CD4-positive, alpha-beta memory T cell (primary cell): ENCODE results near the gene TPRG1L. TPM values are rescaled to one million over a fixed set of nuclear protein-coding genes. Genes with fewer than 3 reads are reported as not detected.

Experiments used
- CTCF ChIA-PET: fragments of 350-600 bp; sonication (Branson Sonifier 250); formaldehyde crosslinking; loops from one replicate; lab custom pipeline; 2021; ENCODE audit warnings: inconsistent platforms; ENCODE audit not compliant: partially characterized antibody; lab: Charles Lee
- POLR2A ChIA-PET: fragments of 350-600 bp; sonication (Branson Sonifier 250); formaldehyde crosslinking; loops from one replicate; lab custom pipeline; 2021; ENCODE audit not compliant: partially characterized antibody; lab: Charles Lee
- DNase-seq, 5 donors: peaks; one replicate each; pipeline versions ENCODE4 v3.0.0 to v3.0.0-alpha.2; 2020 to 2022; ENCODE audit warnings: mixed read lengths in 1 of 5
- H3K27ac ChIP-seq: one replicate; pipeline ENCODE4 v1.7.0; 2013; ENCODE audit warnings: low read depth, low read length
- H3K27me3 ChIP-seq: 2 replicates; pipeline ENCODE4 v1.7.0; 2013; ENCODE audit warnings: mild to moderate bottlenecking, low read length, moderate library complexity; ENCODE audit not compliant: insufficient read depth
- H3K36me3 ChIP-seq: 2 replicates; pipeline ENCODE4 v1.7.0; 2013; ENCODE audit warnings: mild to moderate bottlenecking, low read length, moderate library complexity; ENCODE audit not compliant: insufficient read depth
- H3K4me1 ChIP-seq: 2 replicates; pipeline ENCODE4 v1.7.0; 2013; ENCODE audit warnings: mild to moderate bottlenecking, low read length, moderate library complexity; ENCODE audit not compliant: insufficient read depth
- H3K4me3 ChIP-seq, 2 donors: one replicate each; pipeline ENCODE4 v1.7.0; 2013; ENCODE audit warnings: low read length in 2 of 2, mild to moderate bottlenecking in 1 of 2
- H3K9me3 ChIP-seq, 2 donors: one replicate each; pipeline ENCODE4 v1.7.0; 2013; ENCODE audit warnings: low read length in 2 of 2, control low read depth in 1 of 2; ENCODE audit not compliant: control insufficient read depth in 1 of 2
- H3K27ac Mint-ChIP-seq, 7 donors: one replicate each; pipeline ENCODE4 v1.8.0; 2020 to 2021; ENCODE audit warnings: mixed read lengths in 7 of 7, mild to moderate bottlenecking in 6 of 7, inconsistent platforms in 3 of 7, moderate library complexity in 3 of 7
- H3K27me3 Mint-ChIP-seq, 2 donors: one replicate each; pipeline ENCODE4 v1.8.0; 2020 to 2021; ENCODE audit warnings: mixed read lengths in 2 of 2
- H3K36me3 Mint-ChIP-seq, 2 donors: one replicate each; pipeline ENCODE4 v1.8.0; 2020 to 2021; ENCODE audit warnings: mixed read lengths in 2 of 2, inconsistent platforms in 1 of 2, mild to moderate bottlenecking in 1 of 2
- H3K4me1 Mint-ChIP-seq, 4 donors: one replicate each; pipeline ENCODE4 v1.8.0; 2020 to 2021; ENCODE audit warnings: mixed read lengths in 4 of 4, mild to moderate bottlenecking in 1 of 4
- H3K4me3 Mint-ChIP-seq, 8 donors: one replicate each; pipeline ENCODE4 v1.8.0; 2020 to 2021; ENCODE audit warnings: mixed read lengths in 8 of 8, mild to moderate bottlenecking in 7 of 8, moderate library complexity in 6 of 8, inconsistent platforms in 3 of 8
- H3K9me3 Mint-ChIP-seq, 8 donors: one replicate each; pipeline ENCODE4 v1.8.0; 2020 to 2021; ENCODE audit warnings: mixed read lengths in 8 of 8, mild to moderate bottlenecking in 5 of 8, inconsistent platforms in 3 of 8, moderate library complexity in 1 of 8
- intact Hi-C: fragments of 100-400 bp; cut with micrococcal nuclease; formaldehyde crosslinking; loops from one replicate; pipeline ENCODE4 v1.15.1; 2023
- polyA plus RNA-seq, 2 donors: library from polyadenylated mRNA; unstranded; fragments of 300-500 nt; fragmentation: Illumina TruSeq; gene quantifications; one replicate each; pipeline ENCODE4 v1.2.3, GENCODE V29; 2021
- total RNA-seq, 2 experiments: library from RNA; stranded (reverse); gene quantifications; one replicate each; pipeline ENCODE4 v1.2.3, GENCODE V29; 2021

The TPRG1L gene
- total and polyA plus RNA-seq, 4 experiments from 2014 or later = 41.4 to 59.5 (median 52.2) TPM

DNA sequence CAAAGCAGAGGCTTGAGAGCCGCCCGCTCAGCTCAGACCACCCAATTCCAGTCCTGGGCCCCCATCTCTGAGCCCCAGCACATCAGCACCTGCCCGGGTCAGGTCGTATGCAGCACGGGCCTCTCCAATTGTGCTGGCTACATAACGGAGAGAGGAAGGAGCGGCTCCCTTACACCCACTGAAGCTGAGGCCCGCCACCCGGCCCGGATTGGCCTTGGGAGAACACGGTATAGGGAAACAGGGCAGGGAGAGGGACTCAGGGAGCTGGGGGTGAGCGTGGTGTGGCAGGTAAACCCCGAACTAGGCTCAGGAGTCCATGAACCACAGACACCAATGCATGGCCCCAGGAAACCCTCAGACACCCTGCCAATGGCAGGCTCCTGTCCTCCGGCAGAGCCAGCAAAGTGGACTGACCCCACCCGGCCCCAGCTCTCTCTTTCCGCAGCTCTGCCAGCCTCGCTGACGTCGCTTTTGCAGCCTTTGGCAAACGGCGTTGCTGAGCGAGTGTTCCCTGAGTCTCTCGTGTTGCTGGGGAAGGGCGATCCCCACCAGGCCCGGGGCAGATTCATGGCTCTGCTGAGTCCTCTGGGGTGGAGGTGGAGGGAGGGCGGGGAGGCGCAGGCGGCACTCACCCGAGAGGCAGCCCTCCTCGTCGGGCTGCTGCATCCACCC, 30.0 kb upstream of the TPRG1L start:
- H3K4me1 ChIP-seq = peaks cover 20% of the 10 kb centered on the region
- no peaks in the 10 kb centered on the region for H3K27me3 Mint-ChIP-seq
- peaks cover 8 to 17% (median 13%) of the 10 kb centered on the region in 4 donors for H3K4me1 Mint-ChIP-seq
- H3K4me3 ChIP-seq = no peak overlapping the region
- H3K9me3 Mint-ChIP-seq = no peaks in the 10 kb centered on the region
- H3K27ac ChIP-seq = no peak overlapping the region
- POLR2A ChIA-PET = no interaction called here
- H3K36me3 ChIP-seq = no peaks in the 10 kb centered on the region
- H3K27ac Mint-ChIP-seq = no peak overlapping the region
- H3K27me3 ChIP-seq = no peaks in the 10 kb centered on the region
- H3K9me3 ChIP-seq = no peaks in the 10 kb centered on the region
- no peak for DNase-seq
- no peak overlapping the region for H3K4me3 Mint-ChIP-seq
- no peaks in the 10 kb centered on the region for H3K36me3 Mint-ChIP-seq
- CTCF ChIA-PET = no interaction called here
- intact Hi-C loops = no loop called here

DNA sequence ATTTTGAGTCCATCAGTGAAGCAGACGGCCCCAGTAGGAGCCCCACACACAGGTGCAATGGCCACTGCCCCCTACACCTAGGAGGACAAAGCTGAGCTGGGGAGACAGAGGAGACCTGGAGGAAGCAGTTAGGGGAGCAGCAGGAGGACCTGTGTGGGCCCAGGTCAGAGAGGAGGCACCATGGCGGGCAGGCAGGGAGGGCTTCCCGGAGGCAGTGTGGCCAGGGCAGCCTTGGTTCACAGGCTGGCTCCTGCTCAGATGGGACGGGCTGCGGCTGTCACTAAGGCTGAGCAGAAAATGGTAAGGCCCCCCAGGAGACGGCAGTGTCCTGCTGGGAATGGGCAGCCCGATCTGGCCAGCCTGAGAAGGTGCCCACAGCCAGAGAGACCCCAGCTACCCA, 28.9 kb upstream of the TPRG1L start:
- Mint-ChIP-seq H3K27ac (no peak overlapping the region), H3K4me1 (peaks cover 8 to 17% (median 13%) of the 10 kb centered on the region in 4 donors), H3K9me3 (no peaks in the 10 kb centered on the region), H3K27me3 (no peaks in the 10 kb centered on the region), H3K4me3 (no peak overlapping the region), H3K36me3 (no peaks in the 10 kb centered on the region)
- H3K36me3 ChIP-seq = no peaks in the 10 kb centered on the region
- no peak for DNase-seq
- H3K27me3 ChIP-seq = no peaks in the 10 kb centered on the region
- peaks cover 20% of the 10 kb centered on the region for H3K4me1 ChIP-seq
- ChIA-PET CTCF (interaction anchor here (1.8 kb wide), 1 partner anchor 23 kb away, joined by 7 read pairs; no protein-coding TSS in a partner anchor), POLR2A (no interaction called here)
- no peak overlapping the region for H3K27ac ChIP-seq
- H3K9me3 ChIP-seq = no peaks in the 10 kb centered on the region
- no peak overlapping the region for H3K4me3 ChIP-seq
- intact Hi-C loops = no loop called here

DNA sequence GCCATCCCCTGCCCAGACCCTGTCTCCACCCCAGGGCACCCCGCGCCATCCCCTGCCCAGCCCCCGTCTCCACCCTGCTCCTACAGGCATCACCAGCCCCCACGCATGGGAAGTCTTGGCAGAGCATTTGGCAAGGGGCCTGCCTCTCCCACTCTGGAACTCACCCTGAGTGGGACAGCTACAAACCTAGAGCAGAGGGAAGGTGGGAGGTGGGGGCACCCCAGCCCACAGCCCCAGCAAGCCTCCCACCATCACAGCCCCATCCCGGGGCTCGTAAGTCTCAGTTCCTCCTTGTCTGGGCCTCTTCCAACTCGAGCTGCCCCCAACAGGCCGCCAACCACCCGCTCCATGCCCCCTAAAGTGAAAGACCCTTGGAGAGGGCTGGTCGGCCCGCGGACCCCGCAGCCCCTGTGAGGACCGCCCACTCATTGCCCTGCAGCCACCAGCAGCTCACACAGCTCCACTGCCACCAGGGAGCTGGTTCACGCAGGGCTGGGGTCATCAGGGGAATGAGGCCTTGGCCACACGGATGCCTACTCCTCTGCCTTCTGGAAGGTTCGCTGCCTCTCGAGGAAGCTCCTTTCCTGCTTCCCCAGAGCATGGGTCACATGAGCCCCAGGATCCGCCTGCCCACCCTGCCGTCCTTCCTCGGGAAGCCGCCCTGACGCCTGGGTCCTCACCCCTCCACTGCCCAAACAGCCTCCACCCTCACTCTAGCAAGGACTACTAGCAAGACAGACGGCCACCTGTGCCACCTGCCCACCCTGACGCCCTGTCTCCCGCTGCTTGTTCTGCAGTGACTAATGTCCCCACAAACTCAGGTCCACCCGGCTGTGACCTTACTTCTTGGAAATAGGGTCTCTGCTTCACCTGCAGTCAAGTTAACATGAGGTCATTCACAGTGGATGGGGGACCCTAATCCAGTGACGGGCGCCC, 27.9 kb upstream of the TPRG1L start:
- no peak for DNase-seq
- no peaks in the 10 kb centered on the region for H3K9me3 ChIP-seq
- Mint-ChIP-seq H3K27ac (peak overlapping the region in 4 of 7 donors; percentile 22 to 70 (median 32)), H3K4me3 (peak overlapping the region; percentile 49 to 88 (median 78)), H3K27me3 (no peaks in the 10 kb centered on the region), H3K36me3 (no peaks in the 10 kb centered on the region), H3K4me1 (peaks cover 8 to 17% (median 13%) of the 10 kb centered on the region in 4 donors), H3K9me3 (no peaks in the 10 kb centered on the region)
- no peaks in the 10 kb centered on the region for H3K36me3 ChIP-seq
- CTCF ChIA-PET = interaction anchor here (1.8 kb wide), 1 partner anchor 22 kb away, joined by 7 read pairs; no protein-coding TSS in a partner anchor
- H3K4me1 ChIP-seq = peaks cover 20% of the 10 kb centered on the region
- no peak overlapping the region for H3K4me3 ChIP-seq
- intact Hi-C loops = loop anchor here (1.0 kb wide), 1 partner anchor 14 kb away; the partner anchor contains the start of gene MEGF6
- no peaks in the 10 kb centered on the region for H3K27me3 ChIP-seq
- H3K27ac ChIP-seq = no peak overlapping the region
- POLR2A ChIA-PET = no interaction called here

- Mint-ChIP-seq H3K9me3 (no peaks in the 10 kb centered on the region), H3K36me3 (no peaks in the 10 kb centered on the region), H3K4me1 (peaks cover 8 to 17% (median 13%) of the 10 kb centered on the region in 4 donors), H3K27me3 (no peaks in the 10 kb centered on the region), H3K27ac (peak overlapping the region in 6 of 7 donors; percentile 22 to 70 (median 50)), H3K4me3 (peak overlapping the region; percentile 71 to 88 (median 78))
- ChIA-PET POLR2A (no interaction called here), CTCF (interaction anchor here (1.8 kb wide), 1 partner anchor 21 kb away, joined by 7 read pairs; no protein-coding TSS in a partner anchor)
- H3K4me1 ChIP-seq = peaks cover 20% of the 10 kb centered on the region
- no peaks in the 10 kb centered on the region for H3K27me3 ChIP-seq
- intact Hi-C loops = loop anchor here (1.0 kb wide), 1 partner anchor 14 kb away; the partner anchor contains the start of gene MEGF6
- H3K36me3 ChIP-seq = no peaks in the 10 kb centered on the region
- no peak overlapping the region for H3K4me3 ChIP-seq
- DNase-seq = peak in 1 of 5 donors; percentile 18
- no peak overlapping the region for H3K27ac ChIP-seq
- no peaks in the 10 kb centered on the region for H3K9me3 ChIP-seq
Observed at GRCh38 chr1:3597599-3597964, 27.2 kb upstream of the TPRG1L start.

DNA sequence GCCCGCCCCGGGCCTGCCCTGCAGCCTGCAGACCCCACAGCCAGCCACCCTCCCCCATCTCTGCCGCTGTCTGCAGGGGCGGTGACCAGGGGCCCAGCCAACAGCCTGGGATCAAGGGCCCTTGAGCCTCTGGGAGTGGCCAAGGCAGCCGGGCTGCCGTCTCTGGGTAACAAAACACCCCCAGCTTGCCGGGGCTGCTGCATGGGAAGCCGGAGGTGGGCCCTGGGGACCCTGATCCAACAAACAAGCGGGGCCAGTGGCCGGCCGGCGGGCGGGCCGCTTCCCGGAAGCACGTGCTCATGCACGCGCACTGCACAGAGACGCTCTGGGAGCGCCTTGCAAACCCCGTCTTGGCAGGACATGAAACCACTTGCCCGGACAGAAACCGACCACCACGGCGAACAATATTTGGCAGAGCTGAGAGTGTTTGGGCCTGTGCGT, 26.7 kb upstream of the TPRG1L start:
- Histone ChIP-seq H3K9me3 (no peaks in the 10 kb centered on the region), H3K27me3 (no peaks in the 10 kb centered on the region), H3K27ac (no peak overlapping the region), H3K4me1 (peaks cover 20% of the 10 kb centered on the region), H3K4me3 (no peak overlapping the region), H3K36me3 (no peaks in the 10 kb centered on the region)
- ChIA-PET CTCF (no interaction called here), POLR2A (no interaction called here)
- intact Hi-C loops = no loop called here
- no peak for DNase-seq
- Mint-ChIP-seq H3K27ac (peak overlapping the region in 1 of 7 donors; percentile 38), H3K9me3 (no peaks in the 10 kb centered on the region), H3K36me3 (no peaks in the 10 kb centered on the region), H3K4me3 (peak overlapping the region in 6 of 8 donors; percentile 36 to 88 (median 81)), H3K27me3 (no peaks in the 10 kb centered on the region), H3K4me1 (peaks cover 8 to 17% (median 13%) of the 10 kb centered on the region in 4 donors)

DNA sequence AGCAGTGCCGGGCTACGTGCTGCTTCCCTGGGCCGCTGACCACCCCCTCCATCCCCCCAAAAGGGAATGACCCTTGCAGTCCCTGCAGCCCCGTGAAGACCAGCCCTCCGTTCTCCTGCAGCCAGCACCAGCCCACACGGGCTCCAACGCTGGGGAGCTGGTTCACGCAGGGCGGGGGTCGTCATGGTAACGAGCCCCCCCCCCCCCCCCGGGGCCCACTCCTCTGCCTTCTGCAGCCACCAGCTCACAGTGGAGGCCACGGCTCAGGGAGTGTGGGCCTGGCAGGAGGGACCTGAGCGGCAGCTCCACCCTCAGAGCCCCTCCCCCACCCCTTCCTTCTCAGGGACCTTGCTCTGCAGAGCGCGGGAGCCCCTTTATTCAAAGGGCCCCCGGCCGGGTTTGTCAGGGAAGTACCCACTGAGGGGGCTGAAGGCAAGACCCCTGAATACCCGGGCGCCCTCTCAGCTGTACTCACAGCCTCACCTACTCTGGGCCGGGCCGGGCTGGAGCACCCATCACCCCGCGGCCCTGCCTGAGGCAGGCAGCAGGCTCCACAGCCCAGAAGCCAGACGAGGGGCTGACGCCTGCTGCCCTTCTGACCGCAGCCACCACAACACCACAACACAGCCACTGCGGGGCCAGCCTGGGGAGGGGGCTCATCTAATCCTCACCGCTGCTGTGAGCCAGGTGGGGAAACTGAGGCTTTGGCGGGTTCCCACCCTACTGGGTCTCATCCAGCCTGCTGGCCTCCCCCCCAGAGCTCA, 26.1 kb upstream of the TPRG1L start:
- Histone ChIP-seq H3K9me3 (no peaks in the 10 kb centered on the region), H3K27me3 (no peaks in the 10 kb centered on the region), H3K27ac (no peak overlapping the region), H3K36me3 (no peaks in the 10 kb centered on the region), H3K4me1 (peaks cover 20% of the 10 kb centered on the region), H3K4me3 (no peak overlapping the region)
- Mint-ChIP-seq H3K4me3 (peak overlapping the region in 4 of 8 donors; percentile 36 to 88 (median 76)), H3K9me3 (no peaks in the 10 kb centered on the region), H3K27ac (no peak overlapping the region), H3K4me1 (peaks cover 8 to 17% (median 13%) of the 10 kb centered on the region in 4 donors), H3K27me3 (no peaks in the 10 kb centered on the region), H3K36me3 (no peaks in the 10 kb centered on the region)
- POLR2A ChIA-PET = no interaction called here
- intact Hi-C loops = no loop called here
- CTCF ChIA-PET = no interaction called here
- DNase-seq = no peak
